Measurements from ENCODE around the gene AK4. TPM values are rescaled to one million over a fixed set of nuclear protein-coding genes. Genes with fewer than 3 reads are reported as not detected.

The AK4 gene
- total and polyA plus RNA-seq, 4 experiments from 2014 or later = 1.3 to 1.9 TPM; not detected in 2

- Mint-ChIP-seq H3K4me1 (no peaks in the 10 kb centered on the region), H3K9me3 (peaks cover 0 to 6% (median 0%) of the 10 kb centered on the region in 8 donors), H3K27ac (no peak overlapping the region), H3K36me3 (no peaks in the 10 kb centered on the region), H3K4me3 (no peak overlapping the region), H3K27me3 (peaks cover 5 to 6% of the 10 kb centered on the region in 2 donors)
- intact Hi-C loops (cut with micrococcal nuclease) = no loop called here
- CTCF ChIA-PET (ENCODE audit: partially characterized antibody) = no interaction called here
- H3K4me1 ChIP-seq (ENCODE audit: insufficient read depth, low read length) = no peaks in the 10 kb centered on the region
- no peak for DNase-seq
- no peaks in the 10 kb centered on the region for H3K9me3 ChIP-seq (ENCODE audit: control insufficient read depth in 1 of 2, low read length in 2 of 2)
- no peaks in the 10 kb centered on the region for H3K27me3 ChIP-seq (ENCODE audit: insufficient read depth, low read length)
- H3K4me3 ChIP-seq (ENCODE audit: low read length in 2 of 2) = no peak overlapping the region
- no peaks in the 10 kb centered on the region for H3K36me3 ChIP-seq (ENCODE audit: insufficient read depth, low read length)
- no peak overlapping the region for H3K27ac ChIP-seq (ENCODE audit: low read depth, low read length)
- POLR2A ChIA-PET (ENCODE audit: partially characterized antibody) = no interaction called here
These were observed 47.8 kb downstream of the AK4 start for GRCh38 chr1:65195495-65196417.

DNA sequence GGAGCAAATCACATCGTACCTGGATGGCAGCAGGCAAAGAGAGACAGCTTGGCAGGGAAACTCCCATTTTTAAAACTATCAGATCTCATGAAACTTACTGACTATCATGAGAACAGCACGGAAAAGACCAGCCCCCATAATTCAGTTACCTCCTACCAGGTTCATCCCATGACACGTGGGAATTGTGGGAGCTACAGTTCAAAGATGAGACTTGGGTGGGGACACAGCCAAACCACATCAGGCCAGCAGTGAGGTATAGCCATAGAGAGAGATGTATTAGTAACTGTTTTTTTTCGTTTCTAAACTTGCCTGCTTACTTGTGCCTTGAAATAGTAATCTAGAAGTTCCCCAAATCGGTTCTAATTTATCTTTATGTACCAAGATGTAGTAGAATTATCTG is 48.9 kb downstream of the AK4 start:
- peaks cover 0 to 1% (median 0%) of the 10 kb centered on the region in 8 donors for H3K9me3 Mint-ChIP-seq
- no peak overlapping the region for H3K27ac ChIP-seq (ENCODE audit: low read depth, low read length)
- DNase-seq = no peak
- CTCF ChIA-PET (ENCODE audit: partially characterized antibody) = no interaction called here
- H3K36me3 ChIP-seq (ENCODE audit: insufficient read depth, low read length) = no peaks in the 10 kb centered on the region
- POLR2A ChIA-PET (ENCODE audit: partially characterized antibody) = no interaction called here
- no peaks in the 10 kb centered on the region for H3K4me1 Mint-ChIP-seq
- H3K27ac Mint-ChIP-seq = no peak overlapping the region
- H3K4me3 Mint-ChIP-seq = no peak overlapping the region
- H3K9me3 ChIP-seq (ENCODE audit: control insufficient read depth in 1 of 2, low read length in 2 of 2) = no peaks in the 10 kb centered on the region
- no peaks in the 10 kb centered on the region for H3K27me3 ChIP-seq (ENCODE audit: insufficient read depth, low read length)
- peaks cover 2 to 11% of the 10 kb centered on the region in 2 donors for H3K27me3 Mint-ChIP-seq
- H3K36me3 Mint-ChIP-seq = no peaks in the 10 kb centered on the region
- no peaks in the 10 kb centered on the region for H3K4me1 ChIP-seq (ENCODE audit: insufficient read depth, low read length)
- H3K4me3 ChIP-seq (ENCODE audit: low read length in 2 of 2) = no peak overlapping the region
- intact Hi-C loops (cut with micrococcal nuclease) = no loop called here

- H3K4me1 Mint-ChIP-seq = no peaks in the 10 kb centered on the region
- POLR2A ChIA-PET (ENCODE audit: partially characterized antibody) = no interaction called here
- intact Hi-C loops (cut with micrococcal nuclease) = no loop called here
These were observed 49.6 kb downstream of the AK4 start for GRCh38 chr1:65197636-65198035.

GRCh38 chr1:65198096-65198495 is 50.1 kb downstream of the AK4 start:
- ChIA-PET CTCF (ENCODE audit: partially characterized antibody) (no interaction called here), POLR2A (ENCODE audit: partially characterized antibody) (no interaction called here)
- no peaks in the 10 kb centered on the region for H3K36me3 Mint-ChIP-seq
- H3K4me1 Mint-ChIP-seq = no peaks in the 10 kb centered on the region
- no peak overlapping the region for H3K27ac Mint-ChIP-seq
- no peak for DNase-seq
- peaks cover 2 to 11% of the 10 kb centered on the region in 2 donors for H3K27me3 Mint-ChIP-seq
- no peak overlapping the region for H3K4me3 Mint-ChIP-seq
- H3K9me3 ChIP-seq (ENCODE audit: control insufficient read depth in 1 of 2, low read length in 2 of 2) = no peaks in the 10 kb centered on the region
- H3K4me3 ChIP-seq (ENCODE audit: low read length in 2 of 2) = no peak overlapping the region
- H3K4me1 ChIP-seq (ENCODE audit: insufficient read depth, low read length) = no peaks in the 10 kb centered on the region
- H3K27me3 ChIP-seq (ENCODE audit: insufficient read depth, low read length) = no peaks in the 10 kb centered on the region
- H3K9me3 Mint-ChIP-seq = peaks cover 0 to 1% (median 0%) of the 10 kb centered on the region in 8 donors
- H3K27ac ChIP-seq (ENCODE audit: low read depth, low read length) = no peak overlapping the region
- H3K36me3 ChIP-seq (ENCODE audit: insufficient read depth, low read length) = no peaks in the 10 kb centered on the region
- intact Hi-C loops (cut with micrococcal nuclease) = no loop called here

More at GRCh38 chr1:65197636-65198035, 49.6 kb downstream of the AK4 start:
- Mint-ChIP-seq H3K9me3 (peaks cover 0 to 1% (median 0%) of the 10 kb centered on the region in 8 donors), H3K4me3 (no peak overlapping the region), H3K27me3 (peaks cover 2 to 11% of the 10 kb centered on the region in 2 donors), H3K36me3 (no peaks in the 10 kb centered on the region), H3K27ac (no peak overlapping the region)
- DNase-seq = no peak
- Histone ChIP-seq H3K27ac (ENCODE audit: low read depth, low read length) (no peak overlapping the region), H3K9me3 (ENCODE audit: control insufficient read depth in 1 of 2, low read length in 2 of 2) (no peaks in the 10 kb centered on the region), H3K27me3 (ENCODE audit: insufficient read depth, low read length) (no peaks in the 10 kb centered on the region), H3K36me3 (ENCODE audit: insufficient read depth, low read length) (no peaks in the 10 kb centered on the region), H3K4me1 (ENCODE audit: insufficient read depth, low read length) (no peaks in the 10 kb centered on the region), H3K4me3 (ENCODE audit: low read length in 2 of 2) (no peak overlapping the region)
- CTCF ChIA-PET (ENCODE audit: partially characterized antibody) = no interaction called here

- intact Hi-C loops (cut with micrococcal nuclease) = no loop called here
- H3K9me3 Mint-ChIP-seq = peaks cover 0 to 2% (median 0%) of the 10 kb centered on the region in 8 donors
- no peak overlapping the region for H3K27ac ChIP-seq (ENCODE audit: low read depth, low read length)
- DNase-seq = no peak
- no peaks in the 10 kb centered on the region for H3K36me3 Mint-ChIP-seq
- no peaks in the 10 kb centered on the region for H3K4me1 ChIP-seq (ENCODE audit: insufficient read depth, low read length)
- ChIA-PET POLR2A (ENCODE audit: partially characterized antibody) (no interaction called here), CTCF (ENCODE audit: partially characterized antibody) (interaction anchor here (0.5 to 1.2 kb wide), 2 partner anchors 8 to 29 kb away, joined by 3 read pairs; no protein-coding TSS in a partner anchor)
- H3K4me3 ChIP-seq (ENCODE audit: low read length in 2 of 2) = no peak overlapping the region
- no peak overlapping the region for H3K4me3 Mint-ChIP-seq
- no peaks in the 10 kb centered on the region for H3K4me1 Mint-ChIP-seq
- no peaks in the 10 kb centered on the region for H3K9me3 ChIP-seq (ENCODE audit: control insufficient read depth in 1 of 2, low read length in 2 of 2)
- H3K27me3 ChIP-seq (ENCODE audit: insufficient read depth, low read length) = no peaks in the 10 kb centered on the region
- H3K27me3 Mint-ChIP-seq = peaks cover 2 to 13% of the 10 kb centered on the region in 2 donors
- H3K27ac Mint-ChIP-seq = no peak overlapping the region
- H3K36me3 ChIP-seq (ENCODE audit: insufficient read depth, low read length) = no peaks in the 10 kb centered on the region
These were observed 52.4 kb downstream of the AK4 start for GRCh38 chr1:65200411-65200810.

DNA sequence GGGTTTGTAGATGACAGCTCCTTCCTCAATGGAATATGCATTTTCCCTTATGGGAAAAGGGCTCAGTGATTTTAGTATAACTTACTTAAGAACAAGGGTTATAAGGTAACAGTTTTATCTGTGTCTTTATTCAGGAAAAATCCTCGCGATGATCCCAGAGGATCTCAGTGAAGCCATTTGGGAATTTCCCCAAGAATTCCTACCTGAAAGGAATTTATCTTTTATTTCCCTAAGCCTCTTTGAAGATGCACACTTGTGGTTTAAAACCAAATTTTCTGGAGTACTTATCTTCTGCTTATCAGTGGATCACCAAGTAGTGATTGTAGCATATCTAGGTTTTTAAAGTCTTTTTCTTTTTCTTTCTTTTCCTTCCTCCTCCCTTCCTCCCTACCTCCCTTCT is 58.8 kb downstream of the AK4 start:
- peaks cover 0 to 3% (median 0%) of the 10 kb centered on the region in 4 donors for H3K4me1 Mint-ChIP-seq
- no peaks in the 10 kb centered on the region for H3K36me3 Mint-ChIP-seq
- no peak overlapping the region for H3K4me3 Mint-ChIP-seq
- no peaks in the 10 kb centered on the region for H3K4me1 ChIP-seq (ENCODE audit: insufficient read depth, low read length)
- ChIA-PET CTCF (ENCODE audit: partially characterized antibody) (interaction anchor here (4.4 kb wide), 1 partner anchor 12 kb away, joined by 19 read pairs; no protein-coding TSS in a partner anchor), POLR2A (ENCODE audit: partially characterized antibody) (no interaction called here)
- DNase-seq = no peak
- H3K36me3 ChIP-seq (ENCODE audit: insufficient read depth, low read length) = no peaks in the 10 kb centered on the region
- H3K27ac Mint-ChIP-seq = peak overlapping the region in 1 of 7 donors; percentile 68
- no peaks in the 10 kb centered on the region for H3K27me3 ChIP-seq (ENCODE audit: insufficient read depth, low read length)
- H3K9me3 Mint-ChIP-seq = peaks cover 0 to 1% (median 0%) of the 10 kb centered on the region in 8 donors
- H3K9me3 ChIP-seq (ENCODE audit: control insufficient read depth in 1 of 2, low read length in 2 of 2) = no peaks in the 10 kb centered on the region
- H3K27me3 Mint-ChIP-seq = peaks cover 0 to 6% of the 10 kb centered on the region in 2 donors
- intact Hi-C loops (cut with micrococcal nuclease) = loop anchor here (5.0 kb wide), 1 partner anchor 460 kb away; the partner anchor contains the start of gene RAVER2
- H3K4me3 ChIP-seq (ENCODE audit: low read length in 2 of 2) = no peak overlapping the region
- H3K27ac ChIP-seq (ENCODE audit: low read depth, low read length) = no peak overlapping the region

GRCh38 chr1:65207317-65207716 is 59.3 kb downstream of the AK4 start:
- Histone ChIP-seq H3K9me3 (ENCODE audit: control insufficient read depth in 1 of 2, low read length in 2 of 2) (no peaks in the 10 kb centered on the region), H3K4me1 (ENCODE audit: insufficient read depth, low read length) (no peaks in the 10 kb centered on the region), H3K27me3 (ENCODE audit: insufficient read depth, low read length) (no peaks in the 10 kb centered on the region), H3K36me3 (ENCODE audit: insufficient read depth, low read length) (no peaks in the 10 kb centered on the region), H3K4me3 (ENCODE audit: low read length in 2 of 2) (no peak overlapping the region), H3K27ac (ENCODE audit: low read depth, low read length) (no peak overlapping the region)
- no peak for DNase-seq
- Mint-ChIP-seq H3K4me3 (no peak overlapping the region), H3K27me3 (peaks cover 0 to 6% of the 10 kb centered on the region in 2 donors), H3K4me1 (peaks cover 0 to 3% (median 0%) of the 10 kb centered on the region in 4 donors), H3K36me3 (no peaks in the 10 kb centered on the region), H3K27ac (peak overlapping the region in 1 of 7 donors; percentile 68), H3K9me3 (peaks cover 0 to 1% (median 0%) of the 10 kb centered on the region in 8 donors)
- ChIA-PET CTCF (ENCODE audit: partially characterized antibody) (interaction anchor here (1.7 to 4.4 kb wide), 2 partner anchors 12 to 481 kb away, joined by 5 to 19 read pairs; no protein-coding TSS in a partner anchor), POLR2A (ENCODE audit: partially characterized antibody) (no interaction called here)
- intact Hi-C loops (cut with micrococcal nuclease) = loop anchor here (5.0 kb wide), 1 partner anchor 460 kb away; the partner anchor contains the start of gene RAVER2

All from CD4-positive, alpha-beta memory T cell (primary cell).